Uterus (tissue), 2 donors: Measurements from ENCODE around the gene SLC2A14.

ENCODE experiments used
- CTCF ChIP-seq, 4 experiments: fragments of 200-600 bp in 2 of 4; fragments of 450-650 bp in 2 of 4; sonication (generic) in 2 of 4; IDR thresholded peaks; one replicate each; pipeline ENCODE4 v1.5.1; 2016 to 2019; ENCODE audit warnings: antibody characterized with exemption in 4 of 4, mild to moderate bottlenecking in 2 of 4, moderate library complexity in 1 of 4
- POLR2A ChIP-seq, 2 donors: fragments of 450-650 bp; IDR thresholded peaks; one replicate each; pipeline ENCODE4 v1.6.1; 2016; ENCODE audit warnings: antibody characterized with exemption in 2 of 2, mild to moderate bottlenecking in 1 of 2, moderate library complexity in 1 of 2

- TF ChIP-seq CTCF (IDR thresholded peaks at IDR 0.05) (no peak), POLR2A (IDR thresholded peaks at IDR 0.05) (no peak)
These were observed 12.0 kb upstream of the SLC2A14 start for GRCh38 chr12:7884689-7885088.
